NCI-H2196 (cell line): ENCODE data around the gene RNF38.
"Not testable (repeated sequence)": the region's sequence is repeated elsewhere in the genome, so short reads cannot be mapped to it uniquely, and the experiment has no call there.

Source experiments
- DNase-seq: peaks from one replicate; lab custom pipeline; 2025; ENCODE audit not compliant: unreplicated experiment; lab: John Stamatoyannopoulos, UW

RNF38 gene

DNA sequence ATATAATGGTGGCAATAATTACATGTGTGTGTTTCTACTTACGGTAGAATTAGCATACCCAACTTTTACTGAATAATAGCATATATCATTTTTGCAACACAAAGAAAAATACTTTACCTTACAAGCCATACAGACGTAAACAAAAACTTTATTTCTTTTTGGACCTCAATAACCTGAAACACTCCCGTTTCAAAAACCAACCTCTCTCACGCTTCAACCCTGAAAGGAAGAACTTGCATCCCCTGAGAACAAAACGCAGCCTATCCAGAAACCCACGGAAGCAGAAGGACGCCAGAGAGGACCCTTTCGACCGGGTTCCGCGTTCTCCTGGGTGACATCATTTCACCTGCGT is at the start of gene RNF38:
TSS of gene RNF38 (minus strand) at position 290 of the 352 bp plus-strand sequence. CDS start at position 129, 161 bp downstream.
- no peak for DNase-seq

DNA sequence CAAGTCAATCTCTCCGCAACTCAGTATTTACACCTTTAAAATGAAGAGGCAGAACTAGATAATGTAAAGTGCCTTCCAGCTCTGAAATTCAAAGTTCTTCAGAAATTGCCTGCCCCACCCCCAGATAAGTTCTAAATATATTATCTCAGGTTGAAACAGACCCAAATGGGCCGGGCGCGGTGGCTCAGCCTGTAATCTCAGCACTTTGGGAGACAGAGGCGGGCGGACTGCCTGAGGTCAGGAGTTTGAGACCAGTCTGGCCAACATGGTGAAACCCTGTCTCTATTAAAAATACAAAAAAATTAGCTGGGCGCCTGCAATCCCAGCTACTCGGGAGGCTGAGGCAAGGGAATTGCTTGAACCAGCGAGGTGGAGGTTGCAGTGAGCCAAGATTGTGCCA is 48.5 kb upstream of the RNF38 start:
- not testable (repeated sequence) for DNase-seq

DNA sequence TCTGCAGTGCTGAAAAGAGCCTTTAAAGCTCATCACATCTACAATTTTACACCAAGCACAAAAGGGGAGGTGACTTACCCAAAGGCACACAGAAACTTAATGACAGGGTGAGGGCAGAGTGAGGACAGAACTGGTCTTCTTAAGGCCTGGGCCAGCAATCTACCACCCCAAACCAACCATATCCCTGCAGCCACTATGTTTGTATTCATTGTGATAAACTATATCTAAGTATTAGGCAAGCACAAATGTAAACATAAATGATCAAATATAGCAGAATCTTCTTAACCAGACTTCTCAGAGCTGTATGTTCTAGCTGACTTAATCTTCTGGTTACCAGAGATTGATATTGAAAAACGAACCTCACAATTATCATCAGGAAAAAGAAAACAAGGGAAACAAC is 47.9 kb upstream of the RNF38 start:
- DNase-seq = no peak

DNA sequence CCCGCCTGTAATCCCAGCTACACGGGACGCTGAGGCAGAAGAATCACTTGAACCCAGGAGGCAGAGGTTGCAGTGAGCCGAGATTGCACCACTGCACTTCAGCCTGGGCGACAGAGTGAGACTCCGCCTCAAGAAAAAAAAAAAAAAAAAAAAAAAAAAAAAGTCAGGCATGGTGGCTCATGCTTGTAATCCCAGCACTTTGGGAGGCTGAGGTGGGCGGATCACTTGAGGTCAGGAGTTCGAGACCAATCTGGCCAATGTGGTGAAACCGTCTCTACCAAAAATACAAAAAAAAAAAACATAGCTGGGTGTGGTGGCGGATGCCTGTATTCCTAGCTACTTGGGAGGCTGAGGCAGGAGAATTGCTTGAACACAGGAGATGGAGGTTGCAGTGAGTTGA is 46.6 kb upstream of the RNF38 start:
- not testable (repeated sequence) for DNase-seq

DNA sequence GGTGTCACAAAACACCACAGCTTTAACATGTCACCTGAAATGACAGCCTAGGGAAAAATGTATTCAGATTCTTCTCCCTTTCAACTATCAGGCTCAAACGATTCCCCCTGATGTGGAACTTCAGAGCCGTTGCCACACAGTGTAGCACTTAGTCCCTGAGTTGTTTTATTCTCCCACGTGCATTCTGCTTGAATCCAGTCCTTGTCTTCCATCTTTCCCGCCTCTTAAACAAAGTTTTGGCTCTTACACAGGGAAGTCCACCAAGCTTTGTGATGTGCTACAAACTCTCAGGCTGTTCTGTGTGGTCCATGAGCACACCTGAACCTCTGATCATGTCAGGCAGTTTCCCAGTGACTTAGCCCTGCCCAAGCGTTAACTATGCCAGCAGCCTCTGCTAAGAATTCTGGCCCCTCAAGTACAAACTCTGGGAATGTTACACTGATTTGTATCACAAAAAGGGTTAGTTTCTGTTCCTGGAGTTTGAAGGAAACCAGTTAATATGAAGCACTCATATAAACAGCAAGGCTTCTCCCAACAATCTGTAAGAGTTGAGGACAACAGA is 45.8 kb upstream of the RNF38 start:
- DNase-seq = no peak

DNA sequence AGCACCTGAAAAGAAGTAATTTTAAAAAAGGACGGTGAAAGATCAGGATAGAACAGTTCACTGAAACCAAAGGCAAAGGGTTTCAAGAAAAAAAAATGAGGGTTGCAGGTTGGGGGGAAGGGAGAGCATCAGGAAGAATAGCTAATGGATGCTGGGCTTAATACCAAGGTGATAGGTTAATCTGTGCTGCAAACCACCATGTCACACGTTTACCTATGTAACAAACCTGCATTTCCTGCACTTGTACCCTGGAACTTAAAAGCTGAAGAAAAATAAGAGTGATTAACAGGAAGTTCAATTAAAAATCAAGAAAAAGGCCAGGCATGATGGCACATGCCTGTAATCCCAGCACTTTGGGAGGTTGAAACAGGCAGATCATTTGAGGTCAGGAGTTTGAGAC is 44.1 kb upstream of the RNF38 start:
- DNase-seq = no peak

DNA sequence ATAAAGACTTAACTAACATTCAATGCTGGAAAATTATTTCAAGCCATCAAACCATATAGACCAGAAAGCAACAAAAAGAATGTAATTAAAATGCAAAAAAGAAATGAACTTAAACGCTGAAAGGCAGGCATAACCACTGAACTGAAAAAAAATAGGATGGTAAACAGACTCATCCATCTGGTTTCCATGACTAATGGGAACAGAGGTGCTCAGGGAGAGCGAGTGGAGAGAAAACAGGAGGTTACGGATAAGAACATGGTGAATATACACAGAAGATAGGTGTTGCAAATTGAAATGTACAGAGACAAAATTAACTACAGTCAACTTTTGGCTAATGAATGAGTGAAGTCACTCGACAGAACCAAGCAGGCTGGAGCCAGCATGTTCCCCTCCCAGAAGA is 43.5 kb upstream of the RNF38 start:
- no peak for DNase-seq

DNA sequence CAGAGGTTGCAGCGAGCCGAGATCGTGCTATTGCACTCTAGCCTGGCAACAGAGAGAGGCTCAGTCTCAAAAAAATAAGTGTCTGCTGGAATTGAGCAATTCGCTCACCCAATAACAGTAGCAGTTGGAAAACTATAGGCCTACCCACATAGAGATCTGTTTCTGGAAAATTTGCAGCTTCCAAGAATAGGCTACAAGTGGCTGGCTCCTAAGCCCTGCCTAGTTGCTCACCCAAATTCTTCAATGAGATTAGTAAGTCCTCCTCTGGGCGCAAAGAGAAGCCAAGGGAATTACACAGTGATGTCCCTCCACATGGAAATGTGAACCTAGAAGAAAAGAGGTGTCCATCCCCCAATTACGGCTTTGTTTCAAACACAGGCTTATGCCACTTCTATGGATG is 42.6 kb upstream of the RNF38 start:
- no peak for DNase-seq

DNA sequence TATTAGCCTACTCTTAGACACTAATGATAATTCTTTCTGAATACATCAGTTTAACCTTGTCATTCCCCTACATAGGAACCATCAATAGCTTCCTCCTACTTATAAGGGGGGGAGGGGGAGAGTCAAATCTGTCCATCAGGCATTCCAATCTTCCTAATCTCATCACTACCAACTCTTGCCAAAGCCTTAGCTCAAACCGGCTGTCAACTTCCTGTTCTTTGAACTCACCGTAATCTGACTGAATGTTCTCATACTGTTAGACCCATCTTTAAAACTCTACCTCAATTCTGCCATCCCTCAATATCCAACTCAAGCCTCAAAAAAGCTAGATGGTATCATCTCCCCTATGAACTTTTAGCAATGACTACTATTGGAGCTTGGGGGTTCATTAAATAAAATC is 41.9 kb upstream of the RNF38 start:
- DNase-seq = no peak

DNA sequence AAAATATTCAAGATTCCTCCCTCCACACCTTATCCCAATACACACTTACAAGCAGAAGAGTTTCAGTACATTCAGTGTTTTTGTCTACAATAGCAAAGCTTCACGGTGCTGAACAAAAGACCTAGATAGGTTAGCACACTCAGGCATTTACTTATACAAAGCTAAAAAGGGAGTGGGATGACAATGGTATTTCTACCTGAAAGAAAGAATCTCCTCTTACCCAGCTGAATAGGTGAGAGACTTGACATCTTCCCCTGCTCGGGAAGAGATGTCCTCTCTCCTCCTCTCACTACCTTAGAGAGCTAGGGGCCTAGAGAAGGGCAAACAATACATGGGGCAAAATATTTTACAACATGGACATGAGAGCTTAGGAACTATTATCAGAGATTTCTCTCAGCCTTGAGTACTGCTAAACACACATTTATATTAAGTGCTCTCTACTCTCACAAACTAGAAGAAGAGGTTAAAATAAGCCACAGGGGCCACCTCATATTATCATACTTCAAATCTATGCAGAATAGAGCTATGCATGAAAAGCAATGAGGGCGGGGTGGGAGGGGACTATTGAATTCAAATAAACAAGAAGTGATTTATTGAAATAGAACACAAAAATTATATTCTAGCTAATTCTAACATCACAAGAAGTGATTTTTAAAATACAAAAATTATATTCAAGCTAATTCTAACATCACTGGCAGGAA is 38.6 kb upstream of the RNF38 start:
- DNase-seq = no peak

DNA sequence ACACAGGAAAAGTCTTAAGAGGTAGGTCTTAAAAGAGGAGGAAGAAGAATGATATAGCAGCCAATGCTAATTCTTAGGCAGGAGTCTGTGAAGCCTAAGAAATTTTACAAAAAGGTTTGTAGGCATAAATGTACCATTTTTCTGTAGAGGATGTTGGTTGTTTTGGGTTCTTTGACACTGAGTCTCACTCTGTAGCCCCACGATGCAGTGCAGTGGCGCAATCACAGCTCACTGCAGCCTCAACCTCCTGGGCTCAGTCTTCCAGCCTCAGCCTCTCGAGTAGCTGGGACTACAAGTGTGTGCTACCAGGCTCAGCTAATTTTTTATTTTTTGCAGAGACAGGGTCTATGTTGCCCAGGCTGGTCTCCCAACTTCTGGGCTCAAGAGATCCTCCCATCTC is 37.7 kb upstream of the RNF38 start:
- no peak for DNase-seq

DNA sequence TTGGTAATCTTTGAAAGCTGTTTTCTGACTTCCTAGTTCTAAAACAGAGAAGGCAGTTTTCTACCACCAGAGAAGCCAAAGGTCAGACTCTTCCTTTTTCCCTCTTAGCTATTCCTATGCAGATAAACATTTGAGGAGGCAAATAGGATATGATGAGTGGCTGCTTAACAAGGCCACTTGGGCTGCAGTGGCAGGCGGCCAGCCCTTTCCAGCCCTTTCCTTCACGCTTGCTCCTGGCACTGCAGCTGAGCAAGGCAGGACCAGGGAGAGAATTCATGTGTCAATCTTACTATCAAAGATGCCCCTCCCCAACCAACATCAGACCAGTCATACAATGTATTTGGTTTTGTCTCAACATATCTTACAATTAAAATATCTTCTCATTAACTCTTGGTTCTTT is 36.8 kb upstream of the RNF38 start:
- DNase-seq = peak; percentile 45

DNA sequence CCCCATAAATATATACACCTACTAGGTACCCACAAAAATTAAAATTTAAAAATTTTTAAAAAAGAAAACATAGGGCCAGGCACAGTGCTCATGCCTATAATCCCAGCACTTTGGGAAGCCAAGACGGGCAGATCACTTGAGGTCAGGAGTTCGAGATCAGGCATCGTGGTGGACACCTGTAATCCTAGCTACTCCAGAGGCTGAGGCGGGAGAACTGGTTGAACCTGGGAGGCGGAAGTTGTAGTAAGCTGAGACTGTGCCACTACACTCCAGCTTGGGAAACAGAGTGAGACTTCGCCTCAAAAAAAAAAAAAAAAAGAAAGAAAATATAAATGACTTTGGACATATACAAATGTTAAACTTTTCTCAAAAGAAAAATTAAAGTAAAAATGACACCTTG is 33.3 kb upstream of the RNF38 start:
- no peak for DNase-seq

DNA sequence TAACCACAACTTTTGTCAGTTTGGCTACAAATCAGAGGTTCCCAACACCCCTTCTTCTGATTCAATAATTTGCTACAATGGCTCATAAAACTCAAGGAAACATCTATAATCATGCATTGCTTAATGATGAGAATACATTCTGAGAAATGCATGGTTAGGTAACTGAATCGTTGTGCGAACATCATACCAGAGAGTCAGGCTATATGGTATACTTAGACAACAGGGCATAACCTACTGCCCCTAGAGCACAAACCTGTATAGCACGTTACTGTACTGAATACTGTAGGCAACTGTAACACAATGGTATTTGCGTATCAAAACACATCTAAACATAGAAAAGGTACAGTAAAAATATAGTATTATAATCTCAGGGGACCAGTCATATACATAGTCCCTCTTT is 31.0 kb upstream of the RNF38 start:
- DNase-seq = no peak

DNA sequence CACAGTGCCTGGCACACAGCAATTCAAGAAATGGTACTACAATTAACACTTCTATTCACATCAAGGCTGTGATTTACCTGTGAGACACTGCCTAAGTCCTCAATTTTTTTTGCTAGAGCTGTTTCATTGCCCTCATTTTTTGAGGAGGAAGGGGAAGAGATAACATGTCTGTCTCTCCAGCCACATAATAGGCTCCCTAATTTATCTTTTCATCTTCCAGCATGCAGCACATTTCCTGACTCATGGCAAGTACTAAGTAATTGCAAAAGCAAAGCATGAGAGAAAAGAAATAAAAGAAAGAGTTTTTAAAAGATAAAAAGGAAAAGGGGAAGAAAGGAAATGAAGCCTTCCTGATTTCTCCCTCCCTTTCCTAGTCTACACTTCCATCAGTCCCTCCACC is 26.9 kb upstream of the RNF38 start:
- no peak for DNase-seq

DNA sequence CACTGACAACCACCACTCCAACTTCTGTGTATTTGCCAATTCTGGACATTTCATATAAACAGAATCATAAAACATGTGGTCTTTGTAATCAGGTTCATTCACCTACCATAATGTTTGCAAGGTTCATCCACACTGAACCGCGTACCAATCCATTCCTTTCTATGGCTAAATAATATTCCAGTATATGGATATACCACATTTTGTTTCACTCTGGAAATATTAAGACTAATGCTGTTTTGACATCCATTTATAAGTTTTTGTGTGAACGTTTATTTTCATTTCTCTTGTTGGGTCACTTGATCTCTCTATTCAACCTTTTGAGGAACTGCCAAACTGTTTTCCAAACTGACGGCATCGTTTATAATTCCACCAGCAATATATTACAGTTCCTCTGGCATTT is 26.3 kb upstream of the RNF38 start:
- no peak for DNase-seq

DNA sequence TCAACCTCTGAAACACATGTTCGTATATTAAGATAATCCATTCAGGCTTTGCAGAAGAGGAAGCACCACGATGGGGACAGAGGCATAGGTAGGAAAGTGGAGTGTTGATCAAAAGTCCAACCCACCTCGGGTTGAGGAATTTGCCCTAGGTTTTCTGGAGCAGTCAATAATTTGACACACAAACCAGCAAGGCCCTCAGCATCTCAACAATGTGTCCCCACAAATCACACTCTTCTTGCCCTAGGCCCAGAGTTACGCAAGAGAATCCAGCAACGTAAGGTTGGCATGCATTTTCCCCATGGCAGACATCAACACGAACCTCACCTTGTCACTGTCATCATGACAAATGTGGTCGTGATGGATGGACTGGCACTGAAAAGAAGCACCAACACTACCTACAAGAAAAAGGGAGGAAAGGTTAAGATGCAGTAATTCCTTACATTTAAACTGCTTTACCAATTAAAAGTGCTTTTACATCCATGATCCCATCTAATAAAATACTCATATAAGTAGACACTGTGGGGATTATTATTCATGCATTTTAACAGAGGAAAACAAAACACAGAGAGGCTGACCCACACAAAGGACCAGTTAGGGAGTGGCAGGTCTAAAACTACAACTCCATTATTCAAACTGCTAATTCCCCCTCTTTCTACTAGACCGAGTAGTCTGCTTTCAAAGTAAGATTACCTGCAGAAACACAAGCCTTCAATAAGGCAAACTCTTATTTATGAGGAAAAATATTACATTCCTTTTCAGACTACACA is 24.4 kb upstream of the RNF38 start:
- DNase-seq = no peak

DNA sequence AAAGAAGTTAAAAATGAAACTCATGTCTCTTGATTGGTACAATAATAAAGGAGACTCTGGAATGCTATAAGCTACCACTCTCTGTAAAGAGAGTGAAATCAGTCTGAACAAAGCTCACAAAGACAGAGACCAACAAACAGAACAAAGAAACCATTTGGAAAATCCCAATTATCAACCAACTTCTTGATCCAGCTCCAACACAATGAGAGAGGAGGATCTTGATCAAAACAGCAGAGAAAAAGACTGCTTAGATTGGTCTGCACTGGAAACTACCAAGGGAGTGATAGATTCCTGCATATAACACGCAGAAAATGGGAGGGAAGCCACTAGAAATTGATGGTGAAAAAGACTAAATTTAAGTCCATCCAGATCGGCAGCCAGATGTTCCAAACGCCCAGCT is 23.1 kb upstream of the RNF38 start:
- DNase-seq = no peak

DNA sequence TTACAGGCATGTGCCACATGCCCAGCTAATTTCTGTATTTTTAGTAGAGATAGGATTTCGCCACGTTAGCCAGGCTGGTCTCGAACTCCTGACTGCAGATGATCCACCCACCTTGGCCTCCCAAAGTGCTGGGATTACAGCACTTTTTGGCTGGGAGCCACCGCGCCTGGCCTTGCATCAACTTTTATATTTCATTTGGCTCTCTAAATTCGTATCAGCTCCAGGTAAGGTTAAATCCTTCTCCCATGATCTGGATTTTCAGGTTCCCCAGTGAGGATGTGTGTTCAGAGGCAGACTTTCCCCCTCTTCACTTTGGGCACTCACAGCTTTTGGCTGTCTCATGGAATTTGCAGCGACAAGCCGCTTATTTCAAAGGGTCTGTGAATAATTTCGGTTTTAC is 16.8 kb upstream of the RNF38 start:
- DNase-seq = no peak

DNA sequence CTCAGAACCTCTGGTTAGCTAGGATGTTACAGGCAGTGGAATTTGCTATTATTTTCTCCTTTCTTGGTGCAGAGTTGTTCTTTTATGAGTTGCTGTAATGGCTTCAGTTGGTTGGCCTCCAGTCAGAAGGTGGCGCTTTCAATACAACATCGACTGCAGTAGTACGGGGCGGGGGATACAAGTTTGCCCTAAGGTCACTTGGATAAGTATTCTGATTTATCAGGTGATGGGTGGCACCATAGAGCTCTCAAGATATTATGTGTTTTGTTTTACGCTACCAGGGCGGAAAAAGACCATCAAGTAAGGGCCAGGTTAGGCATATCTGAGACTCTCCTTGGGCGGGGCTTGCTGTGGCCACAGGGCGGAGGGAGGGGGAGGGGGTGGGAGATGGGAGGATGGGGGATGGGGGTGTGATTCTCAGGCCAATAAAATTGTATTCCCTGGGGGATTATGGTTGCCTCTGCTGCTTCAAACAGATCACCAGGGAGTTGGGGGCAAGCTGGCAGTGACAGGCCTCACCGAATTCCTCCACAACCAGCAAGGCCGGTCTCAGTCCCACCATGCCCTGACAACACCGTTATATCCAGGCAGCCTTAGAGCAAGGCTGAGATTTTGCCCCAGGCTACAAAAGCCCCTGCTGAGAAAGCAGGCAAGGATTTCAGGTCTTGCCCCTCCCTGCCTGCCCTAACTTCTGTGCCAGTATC is 15.9 kb upstream of the RNF38 start:
- DNase-seq = no peak

DNA sequence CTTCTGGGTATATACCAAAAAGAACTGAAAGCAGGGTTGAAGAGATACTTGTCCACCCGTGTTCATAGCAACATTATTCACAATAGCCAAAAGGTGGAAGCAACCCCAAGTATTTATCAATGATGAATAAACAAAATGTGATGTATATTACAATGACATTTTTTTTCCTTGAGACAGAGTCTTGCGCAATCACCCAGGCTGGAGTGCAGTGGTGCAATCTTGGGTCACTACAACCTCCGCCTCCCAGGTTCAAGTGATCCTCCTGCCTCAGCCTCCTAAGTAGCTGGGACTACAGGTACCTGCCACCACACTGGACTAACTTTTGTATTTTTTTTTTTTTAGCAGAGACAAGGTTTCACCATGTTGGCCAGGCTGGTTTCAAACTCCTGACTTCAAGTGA is 11.3 kb upstream of the RNF38 start:
- DNase-seq = not testable (repeated sequence)

DNA sequence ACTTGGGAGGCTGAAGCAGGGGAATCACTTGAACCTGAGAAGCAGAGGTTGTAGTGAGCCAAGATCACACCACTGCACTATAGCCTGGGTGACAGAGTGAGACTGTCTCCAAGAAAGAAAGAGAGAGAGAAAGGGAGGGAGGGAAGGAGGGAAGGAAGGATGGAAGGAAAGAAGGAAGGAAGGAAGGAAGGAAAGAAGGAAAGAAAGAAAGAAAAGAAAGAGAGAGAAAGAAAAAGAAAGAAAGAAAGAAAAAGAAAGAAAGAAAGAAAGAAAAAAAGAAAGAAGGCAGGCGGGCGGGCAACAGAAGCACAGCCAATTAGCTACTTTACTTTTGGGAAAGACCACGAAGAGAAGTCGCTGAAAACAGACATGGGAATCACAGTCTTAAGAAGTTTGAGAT is 9.0 kb upstream of the RNF38 start:
- not testable (repeated sequence) for DNase-seq
